ENCODE data around the gene RDX. TPM values are rescaled to one million over a fixed set of nuclear protein-coding genes. Genes with fewer than 3 reads are reported as not detected.

RDX gene
- 125 TPM for total RNA-seq
- long read RNA-seq, full-length matches to known transcripts, result 75 of 88 reads
- long read RNA-seq, partial matches to known transcripts, result 7 of 88 reads
- long read RNA-seq, other reads (novel, unspliced or antisense), result 6 of 88 reads

GRCh38 chr11:110296226-110297075, at the start of gene RDX:
TSS of gene RDX (minus strand) at chr11:110296614. CDS start at chr11:110279692, 16,922 bp downstream.
- no peaks in the 10 kb centered on the region for H3K27me3 ChIP-seq (ENCODE audit: low read depth)
- H3K27ac ChIP-seq (replicated peaks), result peak within 1 kb of the TSS; percentile 98
- H3K4me1 ChIP-seq, result peaks cover 56% of the 10 kb centered on the region
- H3K36me3 ChIP-seq, result no peaks in the 10 kb centered on the region
- TF ChIP-seq CTCF (IDR thresholded peaks at IDR 0.05; ENCODE audit: borderline replicate concordance), result peak; percentile 24
- peak; percentile 83 for DNase-seq
- no peaks in the 10 kb centered on the region for H3K9me3 ChIP-seq (replicated peaks)
- peak within 1 kb of the TSS; percentile 86 for H3K4me3 ChIP-seq
- intact Hi-C loops (cut with micrococcal nuclease), result no loop called here

- no peaks in the 10 kb centered on the region for H3K9me3 ChIP-seq (replicated peaks)
- intact Hi-C loops (cut with micrococcal nuclease), result no loop called here
- no peaks in the 10 kb centered on the region for H3K36me3 ChIP-seq
- no peak overlapping the region for H3K27ac ChIP-seq (replicated peaks)
- no peaks in the 10 kb centered on the region for H3K27me3 ChIP-seq (ENCODE audit: low read depth)
- TF ChIP-seq CTCF (IDR thresholded peaks at IDR 0.05; ENCODE audit: borderline replicate concordance), result no peak
- H3K4me1 ChIP-seq, result peaks cover 5% of the 10 kb centered on the region
- H3K4me3 ChIP-seq, result no peak overlapping the region
- no peak for DNase-seq
Measured at GRCh38 chr11:110345743-110346142, 49.3 kb upstream of the RDX start.

DNA sequence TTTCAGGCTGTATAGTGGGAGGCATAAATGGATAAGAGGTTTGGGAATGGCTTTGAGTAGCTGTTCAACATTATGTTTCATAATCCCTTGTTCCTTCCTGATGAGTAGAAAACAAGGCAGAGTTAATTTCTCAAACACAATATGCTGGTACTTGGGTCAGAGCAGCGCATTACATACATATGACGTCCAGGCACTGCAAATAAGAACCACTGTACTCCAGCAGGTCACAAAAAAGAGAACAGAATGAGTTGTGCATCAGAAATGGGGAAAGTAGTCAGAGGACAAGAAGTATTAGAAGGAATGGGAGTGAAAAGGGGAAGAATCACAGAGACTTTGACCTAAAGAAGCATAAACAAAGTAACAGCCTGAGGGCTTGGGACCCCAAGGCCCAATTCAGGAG, 44.0 kb upstream of the RDX start:
- no peak for TF ChIP-seq CTCF (IDR thresholded peaks at IDR 0.05; ENCODE audit: borderline replicate concordance)
- H3K27me3 ChIP-seq (ENCODE audit: low read depth), result no peaks in the 10 kb centered on the region
- H3K36me3 ChIP-seq, result no peaks in the 10 kb centered on the region
- H3K4me1 ChIP-seq, result no peaks in the 10 kb centered on the region
- H3K9me3 ChIP-seq (replicated peaks), result no peaks in the 10 kb centered on the region
- H3K4me3 ChIP-seq, result no peak overlapping the region
- no peak overlapping the region for H3K27ac ChIP-seq (replicated peaks)
- intact Hi-C loops (cut with micrococcal nuclease), result no loop called here
- no peak for DNase-seq

DNA sequence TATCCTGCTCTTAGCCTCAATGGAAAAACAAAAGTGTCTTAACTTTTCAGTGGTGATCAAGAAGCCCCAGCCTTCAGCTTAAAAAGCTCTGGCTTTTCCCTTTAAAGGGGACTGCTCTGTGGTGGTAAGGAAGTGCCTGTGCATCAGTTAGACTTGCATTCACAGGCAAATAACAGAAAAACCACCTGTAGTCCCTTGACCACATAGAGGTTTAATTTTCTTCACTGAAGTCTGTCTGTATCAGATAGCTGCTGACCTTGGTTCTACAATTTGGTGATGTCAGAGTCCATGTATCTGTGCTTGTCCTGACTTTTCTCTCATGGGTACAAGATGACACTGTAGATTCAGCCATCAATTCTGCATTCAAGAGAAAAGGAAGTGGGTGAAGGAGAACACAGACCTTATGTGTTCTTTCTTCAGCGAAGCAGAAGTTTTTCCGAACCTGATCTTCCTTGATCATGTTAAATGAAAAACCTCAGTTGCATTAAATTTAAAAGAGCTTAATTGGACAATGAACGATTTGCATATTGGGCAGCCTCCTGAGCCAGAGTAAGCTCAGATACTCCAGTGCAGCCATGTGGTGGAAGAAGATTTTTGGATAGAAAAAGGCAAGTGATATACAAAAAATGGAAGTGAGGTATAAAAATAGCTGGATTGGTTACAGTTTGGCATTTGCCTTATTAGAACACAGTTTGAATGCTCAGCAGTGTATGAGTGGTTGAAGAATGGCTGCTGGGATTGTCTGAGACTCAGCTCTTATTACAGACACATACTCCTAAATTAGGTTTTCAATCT, 43.2 kb upstream of the RDX start:
- DNase-seq, result no peak
- H3K27me3 ChIP-seq (ENCODE audit: low read depth), result no peaks in the 10 kb centered on the region
- no peak overlapping the region for H3K27ac ChIP-seq (replicated peaks)
- no peaks in the 10 kb centered on the region for H3K4me1 ChIP-seq
- TF ChIP-seq CTCF (IDR thresholded peaks at IDR 0.05; ENCODE audit: borderline replicate concordance), result no peak
- H3K36me3 ChIP-seq, result no peaks in the 10 kb centered on the region
- H3K9me3 ChIP-seq (replicated peaks), result no peaks in the 10 kb centered on the region
- no peak overlapping the region for H3K4me3 ChIP-seq
- intact Hi-C loops (cut with micrococcal nuclease), result no loop called here

GRCh38 chr11:110338684-110339083, 42.3 kb upstream of the RDX start:
- Histone ChIP-seq H3K9me3 (replicated peaks) (no peaks in the 10 kb centered on the region), H3K4me1 (no peaks in the 10 kb centered on the region), H3K27me3 (ENCODE audit: low read depth) (no peaks in the 10 kb centered on the region), H3K27ac (replicated peaks) (no peak overlapping the region), H3K4me3 (no peak overlapping the region), H3K36me3 (no peaks in the 10 kb centered on the region)
- no peak for TF ChIP-seq CTCF (IDR thresholded peaks at IDR 0.05; ENCODE audit: borderline replicate concordance)
- intact Hi-C loops (cut with micrococcal nuclease), result no loop called here
- DNase-seq, result no peak
